Right hindlimb (tissue), 1 donor: Measurements from ENCODE around the gene CCM2L.

ENCODE experiments used
- DNase-seq: peaks from one replicate; pipeline ENCODE4 v3.0.0-alpha.2; 2018

Gene CCM2L

GRCh38 chr20:32062776-32063170, 52.5 kb downstream of the CCM2L start:
- no peak for DNase-seq

GRCh38 chr20:32063695-32064094, 53.5 kb downstream of the CCM2L start:
- DNase-seq, result no peak

- no peak for DNase-seq
Measured at GRCh38 chr20:32064667-32065066, 54.4 kb downstream of the CCM2L start.

- no peak for DNase-seq
Measured at GRCh38 chr20:32067234-32067821, 57.1 kb downstream of the CCM2L start.

GRCh38 chr20:32068174-32068573, 57.9 kb downstream of the CCM2L start:
- no peak for DNase-seq

- no peak for DNase-seq
Measured at GRCh38 chr20:32069711-32070110, 59.5 kb downstream of the CCM2L start.

GRCh38 chr20:32070282-32070681, 60.0 kb downstream of the CCM2L start:
- no peak for DNase-seq

GRCh38 chr20:32070690-32071213, 60.5 kb downstream of the CCM2L start:
- DNase-seq, result no peak

GRCh38 chr20:32071395-32072167, 61.3 kb downstream of the CCM2L start:
- no peak for DNase-seq

GRCh38 chr20:32072168-32072750, 62.0 kb downstream of the CCM2L start:
- no peak for DNase-seq

- DNase-seq, result no peak
Measured at GRCh38 chr20:32075534-32075933, 65.3 kb downstream of the CCM2L start.

GRCh38 chr20:32077190-32077589, 67.0 kb downstream of the CCM2L start:
- DNase-seq, result no peak

GRCh38 chr20:32078322-32078721, 68.1 kb downstream of the CCM2L start:
- DNase-seq, result no peak

- no peak for DNase-seq
Measured at GRCh38 chr20:32078791-32079190, 68.6 kb downstream of the CCM2L start.

- no peak for DNase-seq
Measured at GRCh38 chr20:32079655-32080109, 69.4 kb downstream of the CCM2L start.

- DNase-seq, result no peak
Measured at GRCh38 chr20:32080783-32081182, 70.5 kb downstream of the CCM2L start.
